Loucy (cell line): ENCODE data around the gene BRD2.

Experiments
- H2AFZ ChIP-seq: fragments of 200-600 bp; sonication (generic); 2 replicates; pipeline ENCODE4 v1.6.0; 2016; ENCODE audit warnings: antibody characterized with exemption, mild to moderate bottlenecking, low read length, moderate library complexity
- H3F3A ChIP-seq: fragments of 200-600 bp; 2 replicates; pipeline ENCODE4 v1.6.0; 2016; ENCODE audit warnings: antibody characterized with exemption, low read depth, mild to moderate bottlenecking
- H3K27me3 ChIP-seq: fragments of 200-600 bp; sonication (generic); 2 replicates; pipeline ENCODE4 v1.6.1; 2014; ENCODE audit warnings: low read length, mild to moderate bottlenecking; ENCODE audit not compliant: insufficient read depth, poor library complexity, severe bottlenecking
- H3K36me3 ChIP-seq: fragments of 200-600 bp; sonication (generic); 2 replicates; pipeline ENCODE4 v1.6.1; 2016; ENCODE audit warnings: low read length; ENCODE audit not compliant: insufficient read depth
- H3K4me1 ChIP-seq: fragments of 200-600 bp; sonication (generic); 2 replicates; pipeline ENCODE4 v1.5.1; 2014; ENCODE audit warnings: low read length, mild to moderate bottlenecking; ENCODE audit not compliant: insufficient read depth, poor library complexity, severe bottlenecking
- H3K4me2 ChIP-seq: fragments of 200-600 bp; sonication (generic); 2 replicates; pipeline ENCODE4 v1.6.0; 2014; ENCODE audit warnings: antibody characterized with exemption, low read length, low read depth, mild to moderate bottlenecking; ENCODE audit not compliant: poor library complexity, severe bottlenecking
- H3K4me3 ChIP-seq: fragments of 200-600 bp; sonication (generic); 2 replicates; pipeline ENCODE4 v1.5.1; 2014; ENCODE audit warnings: low read length, mild to moderate bottlenecking, mixed read lengths; ENCODE audit not compliant: poor library complexity, severe bottlenecking
- H3K79me2 ChIP-seq: fragments of 200-600 bp; sonication (generic); 2 replicates; pipeline ENCODE4 v1.6.1; 2014; ENCODE audit warnings: low read length; ENCODE audit not compliant: insufficient read depth
- H3K9ac ChIP-seq: fragments of 200-600 bp; sonication (generic); 2 replicates; pipeline ENCODE4 v1.6.0; 2014; ENCODE audit warnings: mild to moderate bottlenecking, low read depth, low read length, moderate library complexity; ENCODE audit not compliant: poor library complexity, severe bottlenecking
- H3K9me2 ChIP-seq: fragments of 200-600 bp; sonication (generic); replicated peaks from 2 replicates; pipeline ENCODE4 v1.6.1; 2016; ENCODE audit warnings: low read depth, low read length, mixed read lengths
- H3K9me3 ChIP-seq: fragments of 200-600 bp; sonication (generic); 2 replicates; pipeline ENCODE4 v1.6.1; 2014; ENCODE audit warnings: mild to moderate bottlenecking, antibody characterized with exemption, low read length, low read depth; ENCODE audit not compliant: insufficient read depth
- H4K20me1 ChIP-seq: fragments of 200-600 bp; sonication (generic); 2 replicates; pipeline ENCODE4 v1.6.0; 2014; ENCODE audit warnings: antibody characterized with exemption, low read length, mild to moderate bottlenecking; ENCODE audit not compliant: insufficient read depth, poor library complexity, severe bottlenecking
- EZH2phosphoT487 ChIP-seq: fragments of 200-600 bp; IDR thresholded peaks from 2 replicates; pipeline ENCODE4 v1.6.1; 2018; ENCODE audit warnings: antibody characterized with exemption, mild to moderate bottlenecking, moderate library complexity, borderline replicate concordance
- TF ChIP-seq, protein P1 (sequence below): fragments of 200-600 bp; sonication (generic); conservative IDR thresholded peaks from 2 replicates; pipeline ENCODE4 v1.5.1; 2014; ENCODE audit warnings: mild to moderate bottlenecking, antibody characterized with exemption, low read length

BRD2 gene

DNA sequence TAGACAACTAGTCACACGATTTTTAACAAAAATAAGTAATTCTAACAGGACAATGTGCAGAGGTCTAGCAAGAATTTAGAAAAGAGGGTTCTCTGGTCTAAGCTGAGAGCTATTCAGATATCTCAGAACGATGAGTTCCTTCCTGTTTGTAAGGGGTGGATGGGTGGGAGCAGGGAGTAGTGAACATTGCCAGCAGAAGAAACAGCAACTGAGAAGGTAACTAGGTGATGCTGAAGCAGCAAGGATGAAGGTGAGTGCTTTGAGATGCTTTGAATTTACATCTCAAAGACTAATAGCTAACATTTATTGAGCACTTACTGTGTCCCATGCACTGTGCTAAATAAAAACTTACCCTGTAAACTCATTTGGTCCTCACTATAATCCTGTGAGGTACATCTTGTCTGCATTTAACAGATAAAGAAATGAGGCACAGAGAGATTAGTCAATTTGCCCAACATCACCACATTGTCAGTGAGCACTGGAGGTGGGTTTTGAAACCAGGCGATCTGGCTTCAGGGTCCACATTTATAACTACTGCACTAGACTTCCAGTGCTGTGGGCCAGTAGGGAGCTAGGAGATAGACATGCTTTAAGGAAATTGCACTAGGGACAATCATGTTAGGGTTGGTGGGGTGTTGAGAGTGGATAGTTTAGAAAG, 15.7 kb downstream of the BRD2 start:
- Histone ChIP-seq H3K4me2 (no peak overlapping the region), H3K9ac (no peak overlapping the region), H3K27me3 (no peaks in the 10 kb centered on the region), H3K4me3 (no peak overlapping the region), H3K36me3 (peaks cover 34% of the 10 kb centered on the region), H3K9me3 (no peaks in the 10 kb centered on the region), H4K20me1 (peaks cover 36% of the 10 kb centered on the region), H3K9me2 (no peaks in the 10 kb centered on the region), H3K79me2 (peaks cover 23% of the 10 kb centered on the region), H2AFZ (no peak overlapping the region), H3F3A (peaks cover 51% of the 10 kb centered on the region), H3K4me1 (peaks cover 14% of the 10 kb centered on the region)
- TF ChIP-seq EZH2phosphoT487: no peak
- TF ChIP-seq, protein P1, sequence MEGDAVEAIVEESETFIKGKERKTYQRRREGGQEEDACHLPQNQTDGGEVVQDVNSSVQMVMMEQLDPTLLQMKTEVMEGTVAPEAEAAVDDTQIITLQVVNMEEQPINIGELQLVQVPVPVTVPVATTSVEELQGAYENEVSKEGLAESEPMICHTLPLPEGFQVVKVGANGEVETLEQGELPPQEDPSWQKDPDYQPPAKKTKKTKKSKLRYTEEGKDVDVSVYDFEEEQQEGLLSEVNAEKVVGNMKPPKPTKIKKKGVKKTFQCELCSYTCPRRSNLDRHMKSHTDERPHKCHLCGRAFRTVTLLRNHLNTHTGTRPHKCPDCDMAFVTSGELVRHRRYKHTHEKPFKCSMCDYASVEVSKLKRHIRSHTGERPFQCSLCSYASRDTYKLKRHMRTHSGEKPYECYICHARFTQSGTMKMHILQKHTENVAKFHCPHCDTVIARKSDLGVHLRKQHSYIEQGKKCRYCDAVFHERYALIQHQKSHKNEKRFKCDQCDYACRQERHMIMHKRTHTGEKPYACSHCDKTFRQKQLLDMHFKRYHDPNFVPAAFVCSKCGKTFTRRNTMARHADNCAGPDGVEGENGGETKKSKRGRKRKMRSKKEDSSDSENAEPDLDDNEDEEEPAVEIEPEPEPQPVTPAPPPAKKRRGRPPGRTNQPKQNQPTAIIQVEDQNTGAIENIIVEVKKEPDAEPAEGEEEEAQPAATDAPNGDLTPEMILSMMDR: no peak

DNA sequence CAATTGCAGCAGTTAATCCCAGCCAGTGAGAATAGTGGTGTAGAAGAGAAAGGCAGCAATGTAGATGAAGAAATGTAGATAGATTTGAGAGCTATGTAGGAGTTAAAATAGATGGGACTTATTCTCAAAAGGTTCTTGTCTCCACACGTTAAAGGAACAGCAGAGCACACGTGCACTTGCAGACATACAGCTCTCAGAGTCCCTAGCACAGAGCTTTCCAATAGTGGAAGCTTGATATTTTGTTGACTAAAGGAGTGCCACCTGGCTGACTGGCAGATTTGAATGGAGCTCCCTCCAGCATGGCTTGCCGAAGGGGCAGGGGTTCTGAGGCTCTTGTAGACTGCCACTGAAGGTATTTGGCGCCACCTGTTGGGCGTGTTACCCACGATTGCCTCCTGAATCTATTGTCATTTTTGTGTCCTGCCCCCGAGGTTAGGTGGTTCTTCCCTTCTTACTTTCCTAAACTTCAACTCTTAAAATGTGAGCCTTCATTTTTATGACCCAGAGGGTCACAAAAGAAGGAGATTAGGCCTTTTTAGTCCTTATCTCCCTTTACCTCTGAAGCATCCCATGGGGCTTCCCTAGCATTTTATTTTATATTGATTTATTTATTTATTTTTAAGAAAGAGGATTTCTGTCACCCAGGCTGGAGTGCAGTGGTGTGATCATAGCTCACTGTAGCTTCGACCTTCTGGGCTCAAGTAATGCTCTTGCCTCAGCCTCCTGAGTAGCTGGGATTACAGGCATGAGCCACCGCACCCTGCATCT, 16.4 kb downstream of the BRD2 start:
- no peak overlapping the region for H3K9ac ChIP-seq
- no peak overlapping the region for H2AFZ ChIP-seq
- H3K4me1 ChIP-seq: peaks cover 7% of the 10 kb centered on the region
- no peaks in the 10 kb centered on the region for H3K27me3 ChIP-seq
- H3K4me2 ChIP-seq: no peak overlapping the region
- H3K9me2 ChIP-seq: no peaks in the 10 kb centered on the region
- peaks cover 27% of the 10 kb centered on the region for H3K36me3 ChIP-seq
- no peaks in the 10 kb centered on the region for H3K9me3 ChIP-seq
- peaks cover 16% of the 10 kb centered on the region for H3K79me2 ChIP-seq
- H4K20me1 ChIP-seq: peaks cover 29% of the 10 kb centered on the region
- H3F3A ChIP-seq: peaks cover 46% of the 10 kb centered on the region
- no peak for TF ChIP-seq EZH2phosphoT487
- TF ChIP-seq, protein P1: peak; percentile 84
- no peak overlapping the region for H3K4me3 ChIP-seq

DNA sequence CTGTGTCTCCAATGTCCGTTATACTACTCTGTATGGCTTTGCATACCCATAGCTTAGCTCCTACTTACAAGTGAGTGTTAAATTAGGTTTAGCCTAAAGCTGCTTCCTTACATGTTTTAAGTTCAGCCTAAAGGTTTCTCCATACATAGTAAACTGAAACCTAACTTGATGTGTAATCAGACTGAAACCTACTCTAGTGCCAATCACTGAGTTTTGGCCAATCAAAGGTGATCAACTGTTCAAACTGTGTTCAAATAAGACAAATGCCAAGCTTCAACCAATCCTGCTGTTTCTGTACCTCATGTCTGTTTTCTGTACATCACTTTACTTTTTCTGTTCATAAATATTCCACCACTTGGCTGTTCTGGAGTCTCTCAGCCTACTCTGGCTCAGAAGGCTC, 21.0 kb downstream of the BRD2 start:
- Histone ChIP-seq H4K20me1 (peaks cover under 1% of the 10 kb centered on the region), H3F3A (peaks cover 3% of the 10 kb centered on the region; the same call in 1 of the 2 replicates), H3K4me2 (no peak overlapping the region), H2AFZ (no peak overlapping the region), H3K4me3 (no peak overlapping the region), H3K9me3 (no peaks in the 10 kb centered on the region), H3K36me3 (no peaks in the 10 kb centered on the region), H3K79me2 (no peaks in the 10 kb centered on the region), H3K9me2 (no peaks in the 10 kb centered on the region), H3K9ac (no peak overlapping the region), H3K27me3 (no peaks in the 10 kb centered on the region), H3K4me1 (no peaks in the 10 kb centered on the region)
- TF ChIP-seq, protein P1: no peak
- TF ChIP-seq EZH2phosphoT487: no peak
